AG09309 (cell line): ENCODE data around the gene CNGA3.
"Not testable (repeated sequence)": the region's sequence is repeated elsewhere in the genome, so short reads cannot be mapped to it uniquely, and the experiment has no call there.

Experiments used
- DNase-seq: peaks from one replicate; pipeline ENCODE4 v3.0.0-alpha.2; 2010; ENCODE audit warnings: low read depth
- H3K4me3 ChIP-seq: 2 replicates; pipeline ENCODE4 v1.5.1; 2011; ENCODE audit warnings: mild to moderate bottlenecking, low read depth, low read length, moderate library complexity; ENCODE audit not compliant: control insufficient read depth
- TF ChIP-seq, protein P1 (sequence below): IDR thresholded peaks from 2 replicates; pipeline ENCODE4 v1.5.1; 2011; ENCODE audit warnings: mild to moderate bottlenecking, low read depth, low read length, inconsistent platforms; ENCODE audit not compliant: insufficient read depth, control insufficient read depth; ENCODE audit errors: missing control alignments

Gene CNGA3

DNA sequence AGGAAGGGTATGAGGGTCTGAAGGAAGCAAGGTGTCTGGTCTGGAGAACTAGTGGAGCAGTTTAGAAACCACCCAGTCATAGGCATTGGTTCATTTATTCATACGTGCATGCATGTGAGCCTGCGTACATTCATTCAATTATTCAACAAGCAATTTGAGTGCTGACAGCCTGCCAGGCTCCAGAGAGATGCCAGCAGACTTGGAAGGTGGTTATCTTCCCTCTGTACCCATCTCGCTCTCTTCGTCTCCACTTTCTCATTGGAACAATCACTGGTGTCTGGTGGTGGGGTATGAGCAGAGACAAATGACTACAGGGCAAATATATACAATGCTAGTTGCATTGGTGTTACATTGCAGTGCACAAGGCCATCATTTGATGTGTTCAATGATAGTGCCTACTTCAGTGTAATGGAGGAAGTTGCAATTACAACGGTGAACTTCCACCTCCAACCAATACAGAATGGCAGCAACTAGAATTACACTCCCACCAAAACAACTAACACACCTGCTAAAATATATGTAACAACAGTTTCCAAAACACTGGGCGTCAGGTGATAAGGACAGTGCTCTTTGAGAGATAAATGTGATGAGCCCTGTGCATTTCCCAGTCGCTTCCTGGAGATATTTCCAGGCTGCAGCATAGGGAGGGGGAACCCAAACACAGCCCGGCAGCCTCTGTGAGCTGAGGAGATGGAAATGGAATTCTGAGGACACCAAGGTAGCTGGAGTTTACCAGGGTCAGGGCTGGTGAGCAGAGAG, 32.6 kb upstream of the CNGA3 start:
- no peak for DNase-seq
- TF ChIP-seq, protein P1, sequence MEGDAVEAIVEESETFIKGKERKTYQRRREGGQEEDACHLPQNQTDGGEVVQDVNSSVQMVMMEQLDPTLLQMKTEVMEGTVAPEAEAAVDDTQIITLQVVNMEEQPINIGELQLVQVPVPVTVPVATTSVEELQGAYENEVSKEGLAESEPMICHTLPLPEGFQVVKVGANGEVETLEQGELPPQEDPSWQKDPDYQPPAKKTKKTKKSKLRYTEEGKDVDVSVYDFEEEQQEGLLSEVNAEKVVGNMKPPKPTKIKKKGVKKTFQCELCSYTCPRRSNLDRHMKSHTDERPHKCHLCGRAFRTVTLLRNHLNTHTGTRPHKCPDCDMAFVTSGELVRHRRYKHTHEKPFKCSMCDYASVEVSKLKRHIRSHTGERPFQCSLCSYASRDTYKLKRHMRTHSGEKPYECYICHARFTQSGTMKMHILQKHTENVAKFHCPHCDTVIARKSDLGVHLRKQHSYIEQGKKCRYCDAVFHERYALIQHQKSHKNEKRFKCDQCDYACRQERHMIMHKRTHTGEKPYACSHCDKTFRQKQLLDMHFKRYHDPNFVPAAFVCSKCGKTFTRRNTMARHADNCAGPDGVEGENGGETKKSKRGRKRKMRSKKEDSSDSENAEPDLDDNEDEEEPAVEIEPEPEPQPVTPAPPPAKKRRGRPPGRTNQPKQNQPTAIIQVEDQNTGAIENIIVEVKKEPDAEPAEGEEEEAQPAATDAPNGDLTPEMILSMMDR: no peak
- no peak overlapping the region for H3K4me3 ChIP-seq

DNA sequence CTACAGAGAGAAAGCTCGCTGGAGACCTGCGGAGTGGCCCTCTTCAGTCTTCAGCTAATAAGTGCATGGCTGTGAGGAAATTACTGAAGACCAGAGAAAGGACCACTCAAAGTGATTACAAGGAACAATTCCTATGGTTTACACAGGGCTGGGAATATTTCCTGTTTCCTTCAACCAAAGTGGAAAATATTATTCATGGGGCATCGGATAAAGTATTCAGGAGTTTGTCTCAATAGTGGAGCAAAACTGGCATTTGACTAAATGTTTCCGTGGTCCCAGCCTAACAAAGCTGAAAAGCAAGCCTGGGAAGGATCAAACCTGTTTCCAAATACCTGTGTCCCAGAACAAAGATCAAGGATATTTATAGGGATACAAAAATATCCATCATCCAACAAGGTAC, 32.0 kb upstream of the CNGA3 start:
- no peak for DNase-seq
- TF ChIP-seq, protein P1: no peak
- H3K4me3 ChIP-seq: no peak overlapping the region

DNA sequence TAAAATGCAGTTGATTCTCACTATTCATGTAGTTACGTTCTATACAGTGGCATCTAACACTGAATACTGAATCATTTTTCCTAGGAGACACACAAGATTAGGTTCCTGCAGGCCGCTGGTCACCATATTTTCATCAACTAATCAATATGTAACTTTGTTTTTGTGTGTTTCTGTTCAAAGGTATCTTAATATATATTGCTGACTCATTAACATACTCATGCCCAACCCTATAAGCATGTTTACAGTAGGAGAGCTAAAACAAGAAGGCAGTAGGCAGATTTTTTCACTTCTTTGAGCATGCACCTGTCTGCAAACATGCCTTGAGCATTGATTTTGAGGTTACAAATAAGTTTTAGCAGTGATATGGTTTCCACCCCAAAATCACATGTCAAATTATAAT, 30.3 kb upstream of the CNGA3 start:
- TF ChIP-seq, protein P1: no peak
- H3K4me3 ChIP-seq: no peak overlapping the region
- DNase-seq: no peak

DNA sequence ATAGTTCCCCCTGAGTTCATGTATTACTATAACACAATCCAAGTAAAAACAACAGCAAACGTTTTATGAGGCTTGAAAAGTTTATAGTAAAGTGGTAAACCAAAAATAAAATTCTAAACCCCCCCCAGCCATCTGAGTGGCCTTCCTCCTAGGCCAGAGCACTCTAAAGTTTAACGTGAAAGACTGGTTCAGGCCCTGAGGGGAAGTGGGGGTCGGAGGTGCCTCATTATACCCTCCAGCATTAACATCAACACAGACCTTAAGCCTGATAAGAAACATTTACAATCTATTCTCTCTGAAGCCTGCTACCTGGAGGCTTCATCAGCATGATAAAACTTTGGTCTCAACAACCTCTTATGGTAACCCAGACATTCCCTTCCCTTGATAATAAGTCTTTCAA, 29.0 kb upstream of the CNGA3 start:
- DNase-seq: no peak
- H3K4me3 ChIP-seq: no peak overlapping the region
- TF ChIP-seq, protein P1: no peak

DNA sequence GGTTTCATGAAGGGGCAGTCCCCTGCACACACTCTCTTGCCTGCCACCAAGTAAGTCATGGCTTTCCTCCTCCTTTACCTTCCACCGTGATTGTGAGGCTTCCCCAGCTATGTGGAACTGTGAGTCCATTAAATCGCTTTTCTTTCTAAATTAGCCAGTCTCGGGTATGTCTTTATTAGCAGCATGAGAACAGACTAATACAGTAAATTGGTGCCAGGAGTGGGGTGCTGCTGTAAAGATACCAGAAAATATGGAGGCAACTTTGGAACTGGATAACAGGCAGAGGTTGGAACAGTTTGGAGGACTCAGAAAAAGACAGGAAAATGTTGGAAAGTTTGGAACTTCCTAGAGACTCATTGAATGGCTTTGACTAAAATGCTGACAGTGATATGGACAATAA, 26.1 kb upstream of the CNGA3 start:
- H3K4me3 ChIP-seq, DNase-seq: not testable (repeated sequence)

DNA sequence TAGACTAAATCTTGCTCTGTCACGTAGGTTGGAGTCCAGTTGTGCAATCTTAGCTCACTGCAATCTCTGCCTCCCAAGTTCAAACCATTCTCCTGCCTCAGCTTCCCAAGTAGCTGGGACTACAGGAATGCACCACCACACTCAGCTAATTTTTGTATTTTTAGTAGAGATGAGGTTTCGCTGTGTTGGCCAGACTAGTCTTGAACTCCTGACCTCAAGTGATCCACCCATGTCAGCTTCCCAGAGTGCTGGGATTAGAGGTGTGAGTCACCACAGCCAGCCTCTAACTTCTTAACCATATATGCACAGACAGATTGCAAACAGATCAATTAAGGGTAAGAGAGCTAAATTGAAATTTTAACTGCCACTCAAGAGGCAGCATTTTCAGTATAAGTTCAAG, 22.1 kb upstream of the CNGA3 start:
- TF ChIP-seq, protein P1: no peak
- no peak for DNase-seq
- H3K4me3 ChIP-seq: no peak overlapping the region

DNA sequence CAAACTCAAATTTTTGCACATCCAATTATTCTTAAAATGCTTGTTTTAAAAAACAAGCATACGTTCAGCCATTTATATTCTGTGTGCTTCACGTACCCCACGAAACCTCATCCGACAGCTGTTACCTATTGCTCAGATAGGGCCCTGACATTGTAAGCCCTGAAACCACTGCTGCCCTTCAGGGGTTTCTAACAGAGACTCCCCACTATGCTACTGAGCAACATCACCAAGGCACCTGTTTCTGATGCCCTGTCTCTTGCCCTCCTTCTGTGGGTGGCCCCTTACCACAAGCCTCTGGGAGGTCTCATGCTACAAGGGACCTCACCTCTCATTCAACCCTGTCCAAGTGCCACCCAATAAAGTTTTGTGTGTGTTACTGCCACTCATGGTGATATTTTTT, 18.5 kb upstream of the CNGA3 start:
- TF ChIP-seq, protein P1: no peak
- DNase-seq: no peak
- H3K4me3 ChIP-seq: no peak overlapping the region
